Measurements from ENCODE around the gene TSPAN18. TPM values are rescaled to one million over a fixed set of nuclear protein-coding genes. Genes with fewer than 3 reads are reported as not detected.

Gene TSPAN18
- total and polyA plus RNA-seq, 2 of the 8 experiments (the other 6 are each of a cell fraction or from before 2014, with no cell fraction given) = 5.2 to 10.2 TPM

DNA sequence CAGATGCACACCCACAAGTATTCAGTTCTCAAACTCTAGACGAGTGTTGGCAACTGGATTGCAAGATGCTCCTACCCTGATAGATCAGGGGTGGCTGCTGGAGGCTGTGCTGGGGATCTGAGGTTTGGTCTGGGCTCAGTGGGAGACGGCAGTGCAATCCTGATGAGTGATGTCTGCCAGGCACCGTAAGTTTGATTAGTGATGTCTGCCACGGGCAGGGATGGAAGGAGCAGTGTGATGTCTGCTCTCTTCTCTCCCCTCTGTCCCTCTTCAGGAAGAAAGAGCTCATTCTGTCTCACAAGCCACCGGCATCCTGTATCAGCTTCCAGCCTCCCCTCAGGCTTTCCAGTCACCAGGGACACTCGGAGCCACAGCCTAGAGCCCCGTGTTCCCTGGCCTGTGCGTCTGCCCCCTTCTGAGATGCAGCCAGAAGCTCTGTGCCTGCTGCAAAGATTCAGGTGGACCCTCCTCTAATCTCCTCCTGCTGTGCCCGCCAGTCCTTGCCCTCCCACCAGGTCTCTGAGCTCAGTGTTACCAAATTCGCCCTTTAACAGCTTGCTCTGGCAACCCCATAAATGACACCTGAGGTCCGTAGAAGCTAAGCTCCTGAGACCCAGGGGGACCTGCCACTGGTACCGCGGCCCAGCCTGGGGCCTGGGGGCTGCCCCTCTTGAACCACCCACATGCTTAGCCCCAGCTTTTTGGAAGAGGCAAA is 204.0 kb downstream of the TSPAN18 start:
- no peak overlapping the region; the same call in 1 of the 2 replicates for H2BK15ac ChIP-seq (ENCODE audit: low read length)
- no peak overlapping the region; a peak in 2 of 7 replicates for H3K9ac ChIP-seq (replicated peaks in 1 of 4; ENCODE audit: extremely low read depth in 1 of 4, low read depth in 3 of 4, low read length in 3 of 4)
- H4K91ac ChIP-seq (replicated peaks; ENCODE audit: insufficient read length, low read length) = no peak overlapping the region
- H2BK12ac ChIP-seq (ENCODE audit: low read depth, low read length) = peak overlapping the region; percentile 60; the same call in 1 of the 2 replicates
- TF ChIP-seq MAX (IDR thresholded peaks at IDR 0.05) (no peak), EGR1 (IDR thresholded peaks at IDR 0.05; ENCODE audit: borderline replicate concordance, low read depth, low read length) (no peak), CHD2 (IDR thresholded peaks at IDR 0.05; ENCODE audit: low read length) (no peak), ASH2L (IDR thresholded peaks at IDR 0.05; ENCODE audit: low read length) (no peak), GABPA (IDR thresholded peaks at IDR 0.05; ENCODE audit: borderline replicate concordance, insufficient read depth, low read length) (no peak), CHD1 (IDR thresholded peaks at IDR 0.05; ENCODE audit: low read depth, low read length) (no peak), EP300 (IDR thresholded peaks at IDR 0.05; ENCODE audit: borderline replicate concordance in 1 of 2, low read depth in 2 of 2, low read length in 2 of 2) (no peak), SP2 (IDR thresholded peaks at IDR 0.05; ENCODE audit: low read length) (no peak), TEAD4 (IDR thresholded peaks at IDR 0.05; ENCODE audit: low read depth, low read length) (no peak), NRF1 (IDR thresholded peaks at IDR 0.05; ENCODE audit: low read depth, low read length) (no peak)
- H4K5ac ChIP-seq (ENCODE audit: insufficient read length, low read depth, low read length) = no peak overlapping the region
- no peak overlapping the region for H2BK20ac ChIP-seq (ENCODE audit: low read length)
- H3K27ac ChIP-seq (ENCODE audit: low read depth, low read length) = no peak overlapping the region
- H3K27me3 ChIP-seq (replicated peaks in 1 of 4; ENCODE audit: control insufficient read depth in 3 of 4, extremely low read depth in 1 of 4, insufficient read depth in 3 of 4, low read length in 3 of 4) = no peaks in the 10 kb centered on the region
- CTCF ChIA-PET (ENCODE audit: partially characterized antibody) = interaction anchor here (0.6 to 24.5 kb wide), 16 partner anchors 8 to 317 kb away, joined by 3 to 1347 read pairs (median 4); no protein-coding TSS in a partner anchor
- H3K79me2 ChIP-seq (ENCODE audit: control insufficient read depth in 1 of 2, insufficient read depth in 2 of 2, low read length in 2 of 2) = no peaks in the 10 kb centered on the region
- H3K36me3 ChIP-seq (ENCODE audit: control insufficient read depth in 2 of 4, insufficient read depth in 4 of 4, low read length in 3 of 4) = peaks cover 0 to 11% (median 4%) of the 10 kb centered on the region in 4 experiments; a peak in 4 of 8 replicates
- peaks cover 0 to 18% (median 13%) of the 10 kb centered on the region in 4 experiments; a peak in 6 of 7 replicates for H3K4me1 ChIP-seq (replicated peaks in 1 of 4; ENCODE audit: control insufficient read depth in 3 of 4, insufficient read depth in 4 of 4, low read length in 3 of 4)
- H2BK5ac ChIP-seq (ENCODE audit: low read depth, low read length) = no peak overlapping the region
- no peak for DNase-seq (ENCODE audit: low read depth in 1 of 2, low spot score in 2 of 2)
- peaks cover 0 to 2% of the 10 kb centered on the region in 2 experiments for H4K20me1 ChIP-seq (replicated peaks in 1 of 2; ENCODE audit: control insufficient read depth in 1 of 2, insufficient read depth in 2 of 2, low read length in 2 of 2)
- H4K8ac ChIP-seq (ENCODE audit: extremely low read depth, insufficient read depth, low read length) = no peak overlapping the region; the same call in 1 of the 2 replicates
- no peak overlapping the region for H2BK120ac ChIP-seq (replicated peaks; ENCODE audit: low read depth, low read length)
- no peak overlapping the region for H3K56ac ChIP-seq (replicated peaks; ENCODE audit: insufficient read length, low read depth, low read length)
- H3K18ac ChIP-seq (ENCODE audit: extremely low read depth, low read length) = no peak overlapping the region; the same call in 1 of the 2 replicates
- 77% methylated on average over 13 of the region's 13 CpGs; no CpG with 5 or more reads in 1 of the 2 experiments for WGBS, 2 experiments (ENCODE audit: extremely low coverage in 1 of 2, insufficient coverage in 1 of 2, insufficient read length in 1 of 2, insufficient replicate concordance in 2 of 2, low coverage in 1 of 2, low lambda C conversion rate in 2 of 2, missing lambda C conversion rate in 1 of 2)
- H3K4me3 ChIP-seq (ENCODE audit: extremely low read depth in 1 of 4, insufficient read depth in 2 of 4, low read depth in 3 of 4, low read length in 4 of 4) = no peak overlapping the region; a peak in 1 of 8 replicates
- H2AK5ac ChIP-seq (ENCODE audit: low read depth, low read length) = peak overlapping the region; percentile 70
- no peak overlapping the region for H2AFZ ChIP-seq (ENCODE audit: low read length)
- no peak for FAIRE-seq
- H3K23ac ChIP-seq (ENCODE audit: insufficient read length) = no peak overlapping the region
- no peaks in the 10 kb centered on the region for H3K79me1 ChIP-seq (ENCODE audit: low read depth, low read length)
- no peak overlapping the region for H3K14ac ChIP-seq (ENCODE audit: insufficient read length)
- no peak overlapping the region for H3K4me2 ChIP-seq (ENCODE audit: insufficient read depth in 1 of 2, low read depth in 2 of 2, low read length in 2 of 2)
- H3K4ac ChIP-seq (replicated peaks; ENCODE audit: insufficient read length, low read depth, low read length) = no peak overlapping the region
- H3K9me3 ChIP-seq (ENCODE audit: insufficient read depth in 2 of 2, low read depth in 1 of 2, low read length in 1 of 2) = no peaks in the 10 kb centered on the region
- POLR2A ChIA-PET (ENCODE audit: partially characterized antibody) = interaction anchor here (0.6 to 4.2 kb wide), 10 partner anchors 8 to 519 kb away, joined by 3 to 19 read pairs (median 3); no protein-coding TSS in a partner anchor
- no peaks in the 10 kb centered on the region for H3K23me2 ChIP-seq (ENCODE audit: low read depth, low read length)
